Pancreas (tissue), 10 donors: ENCODE results near the gene TIMM9. TPM values are rescaled to one million over a fixed set of nuclear protein-coding genes. Genes with fewer than 3 reads are reported as not detected.
A peak's percentile ranks its signal among the peaks of the same experiment; 100 is the strongest.
"Not testable (repeated sequence)": the region's sequence is repeated elsewhere in the genome, so short reads cannot be mapped to it uniquely, and the experiment has no call there.

ENCODE experiments used
- ATAC-seq, 4 donors: fragments of 200-7000 bp; cut with Tn5 transposase; one replicate each; pipeline versions ENCODE4 v1.8.0 to v1.9.1; 2020; ENCODE audit warnings: mild to moderate bottlenecking in 4 of 4, moderate library complexity in 4 of 4
- DNase-seq, 6 donors: peaks; one replicate each; pipeline ENCODE4 v3.0.0-alpha.2; 2020
- FAIRE-seq: peaks from 2 replicates; lab custom pipeline; 2012; peaks lifted over from hg19 to GRCh38; lab: Jason Lieb, UNC
- H3K27ac ChIP-seq, 4 donors: fragments of 200-600 bp; sonication (generic); 1 replicate in 3 of 4; 2 replicates in 1 of 4; pipeline versions ENCODE4 v1.5.0 to v1.8.0; 2020
- H3K27me3 ChIP-seq, 4 donors: fragments of 200-600 bp; one replicate each; pipeline ENCODE4 v1.8.0; 2021
- H3K36me3 ChIP-seq, 3 donors: fragments of 200-600 bp; sonication (generic) in 1 of 3; one replicate each; pipeline versions ENCODE4 v1.5.0 to v1.8.0; 2020 to 2021
- H3K4me1 ChIP-seq, 3 donors: fragments of 200-600 bp; one replicate each; pipeline ENCODE4 v1.8.0; 2021
- H3K4me3 ChIP-seq, 4 donors: fragments of 200-600 bp; sonication (generic) in 2 of 4; one replicate each; pipeline versions ENCODE4 v1.5.0 to v1.8.0; 2020 to 2021
- H3K9me3 ChIP-seq, 4 donors: fragments of 200-600 bp; one replicate each; pipeline ENCODE4 v1.8.0; 2021
- WGBS, 2 donors: extraction: QIAGEN DNeasy Blood & Tissue Kit; methylation state at CpG; one replicate each; pipeline ENCODE4 v1.1.7; 2013; 5-methylcytosine and 5-hydroxymethylcytosine counted together
- intact Hi-C, 3 donors: fragments of 100-400 bp; cut with DNase I; formaldehyde crosslinking; loops; one replicate each; pipeline versions ENCODE4 v1.11.1 to v1.14.2; 2022
- polyA plus RNA-seq, 2 donors: library from polyadenylated mRNA; stranded (reverse); fragments of 200-250 nt; gene quantifications; one replicate each; pipeline ENCODE4 v1.2.3, GENCODE V29; 2013
- total RNA-seq, 6 donors: library from RNA; stranded (reverse); fragmentation: NEBNext Ultra II Directional in 4 of 6; extraction: Animal tissue kit (Norgen Biotek cat#: 25700) in 4 of 6; gene quantifications; one replicate each; pipeline versions ENCODE4 v1.2.1 to v1.2.4, GENCODE V29; 2021 to 2023
- TF ChIP-seq, protein P1 (sequence below), 4 donors: fragments of 200-600 bp; sonication (generic) in 3 of 4; IDR thresholded peaks; one replicate each; pipeline versions ENCODE4 v1.5.0 to v1.8.0; 2021; ENCODE audit warnings: antibody characterized with exemption in 4 of 4
- donor health status: healthy with polysubstance abuse.
- donor health status: DM: no; HTN: no; CAD: no; lungs with moderate emphysema.
- donor health status: DM: no; HTN: no; CAD: no.
- donor health status: control.
- donor health status: control.
- donor health status: Bipolar disorder and iron deficiency.
- donor health status: DM: yes; HTN: yes; CAD: no.
- donor health status: DM: no; HTN: no; CAD: no.
- donor health status: DM: no; HTN: no; CAD: no.
- donor health status: DM: yes; HTN: yes; CAD: no.

The TIMM9 gene
- total and polyA plus RNA-seq, 8 donors = 24.1 to 58.7 (median 36.7) TPM

DNA sequence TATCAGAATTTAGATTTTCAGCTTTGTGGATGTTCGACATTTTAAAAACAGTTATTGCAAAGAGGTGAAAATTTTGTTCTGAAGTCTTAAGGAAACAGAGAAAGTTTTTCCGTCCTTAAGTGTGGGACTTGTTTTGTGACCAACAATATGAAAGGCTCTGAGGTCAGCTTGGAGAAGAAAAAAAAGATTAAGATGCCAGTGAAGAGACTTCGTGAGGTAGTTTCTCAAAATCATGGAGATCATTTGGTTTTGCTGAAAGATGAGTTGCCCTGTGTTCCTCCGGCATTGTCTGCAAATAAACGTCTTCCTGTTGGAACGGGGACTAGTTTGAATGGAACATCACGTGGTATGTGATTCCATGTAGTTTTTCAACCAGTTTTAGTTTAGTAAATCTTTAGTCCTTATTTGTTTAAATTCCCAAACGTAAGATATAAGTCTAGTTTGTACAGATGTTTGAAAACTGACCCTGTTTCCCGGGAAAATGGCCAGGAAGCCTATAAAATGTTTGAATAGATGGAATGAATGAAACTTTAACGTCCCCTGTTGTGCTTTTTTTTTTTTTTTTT, 870 bp upstream of the TIMM9 start:
- no peak for FAIRE-seq
- WGBS, 2 donors = 0 to 1% methylated on average over 10 of the region's 10 CpGs
- TF ChIP-seq, protein P1, sequence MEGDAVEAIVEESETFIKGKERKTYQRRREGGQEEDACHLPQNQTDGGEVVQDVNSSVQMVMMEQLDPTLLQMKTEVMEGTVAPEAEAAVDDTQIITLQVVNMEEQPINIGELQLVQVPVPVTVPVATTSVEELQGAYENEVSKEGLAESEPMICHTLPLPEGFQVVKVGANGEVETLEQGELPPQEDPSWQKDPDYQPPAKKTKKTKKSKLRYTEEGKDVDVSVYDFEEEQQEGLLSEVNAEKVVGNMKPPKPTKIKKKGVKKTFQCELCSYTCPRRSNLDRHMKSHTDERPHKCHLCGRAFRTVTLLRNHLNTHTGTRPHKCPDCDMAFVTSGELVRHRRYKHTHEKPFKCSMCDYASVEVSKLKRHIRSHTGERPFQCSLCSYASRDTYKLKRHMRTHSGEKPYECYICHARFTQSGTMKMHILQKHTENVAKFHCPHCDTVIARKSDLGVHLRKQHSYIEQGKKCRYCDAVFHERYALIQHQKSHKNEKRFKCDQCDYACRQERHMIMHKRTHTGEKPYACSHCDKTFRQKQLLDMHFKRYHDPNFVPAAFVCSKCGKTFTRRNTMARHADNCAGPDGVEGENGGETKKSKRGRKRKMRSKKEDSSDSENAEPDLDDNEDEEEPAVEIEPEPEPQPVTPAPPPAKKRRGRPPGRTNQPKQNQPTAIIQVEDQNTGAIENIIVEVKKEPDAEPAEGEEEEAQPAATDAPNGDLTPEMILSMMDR (IDR thresholded peaks at IDR 0.05) = no peak

DNA sequence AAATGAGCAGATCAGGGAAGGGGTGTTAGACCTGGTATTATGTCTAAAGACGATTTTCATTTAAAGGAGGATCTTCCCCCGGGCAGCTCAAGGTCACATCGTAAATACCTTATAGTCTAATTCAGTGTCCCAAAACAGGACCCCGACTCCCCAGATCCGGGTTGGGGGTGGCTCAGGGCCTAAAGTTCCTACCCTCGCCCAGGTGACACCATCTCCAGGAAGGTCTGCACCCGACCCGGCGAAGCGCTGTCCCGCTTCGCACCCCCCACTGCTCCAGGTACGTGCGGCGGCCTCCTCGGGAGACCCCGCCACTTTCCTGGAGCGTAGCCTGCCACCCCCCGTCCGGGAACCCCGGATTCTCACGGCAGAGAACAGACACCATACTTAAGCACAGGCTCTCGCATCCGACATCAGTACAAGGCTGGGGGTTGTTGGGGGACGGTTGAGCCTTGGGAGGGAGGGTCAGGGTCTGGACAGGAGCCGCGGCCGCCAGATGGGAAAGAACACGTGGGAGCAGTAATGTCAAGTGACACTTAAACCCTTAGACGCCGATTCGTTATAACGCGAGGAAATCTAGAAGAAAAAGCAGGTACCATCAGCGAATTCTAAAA, 556 bp downstream of the TIMM9 start:
- Histone ChIP-seq H3K4me3 (peak overlapping the region; percentile 75 to 94 (median 80)), H3K27ac (peak overlapping the region; percentile 67 to 92 (median 86)), H3K27me3 (no peaks in the 10 kb centered on the region), H3K4me1 (peaks cover 6 to 20% (median 13%) of the 10 kb centered on the region in 3 donors), H3K9me3 (no peaks in the 10 kb centered on the region), H3K36me3 (peaks cover 0 to 3% (median 3%) of the 10 kb centered on the region in 3 donors)
- peak; percentile 51 to 77 (median 68) for DNase-seq
- intact Hi-C loops = no loop called here
- TF ChIP-seq, protein P1 (IDR thresholded peaks at IDR 0.05) = no peak
- 1% methylated on average over 35 of the region's 35 CpGs for WGBS, 2 donors
- ATAC-seq = peak; percentile 80 to 83 (median 82)
- FAIRE-seq = no peak

More for the DNA sequence above, 870 bp upstream of the TIMM9 start:
- Histone ChIP-seq H3K4me1 (peaks cover 6 to 20% (median 13%) of the 10 kb centered on the region in 3 donors), H3K27ac (peak overlapping the region; percentile 67 to 92 (median 86)), H3K36me3 (peaks cover 0 to 6% (median 5%) of the 10 kb centered on the region in 3 donors), H3K9me3 (no peaks in the 10 kb centered on the region), H3K4me3 (peak overlapping the region; percentile 75 to 94 (median 80)), H3K27me3 (no peaks in the 10 kb centered on the region)
- no peak for DNase-seq
- peak in 3 of 4 donors; percentile 27 to 53 (median 33) for ATAC-seq
- intact Hi-C loops = no loop called here

DNA sequence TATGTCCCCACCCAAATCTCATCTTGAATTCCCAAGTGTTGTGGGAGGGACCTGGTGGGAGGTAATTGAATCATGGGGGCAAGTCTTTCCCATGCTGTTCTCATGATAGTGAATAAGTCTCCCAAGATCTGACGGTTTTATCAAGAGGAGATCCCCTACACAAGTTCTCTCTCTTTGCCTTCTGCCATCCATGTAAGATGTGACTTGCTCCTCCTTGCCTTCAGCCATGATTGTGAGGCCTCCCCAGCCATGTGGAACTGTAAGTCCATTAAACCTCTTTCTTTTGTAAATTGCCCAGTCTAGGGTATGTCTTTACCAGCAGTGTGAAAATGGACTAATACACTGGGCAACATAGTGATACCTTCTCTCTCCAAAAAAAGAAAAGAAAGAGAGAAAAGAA, 10.4 kb downstream of the TIMM9 start:
- FAIRE-seq, H3K4me3 ChIP-seq, H3K27me3 ChIP-seq, H3K27ac ChIP-seq, DNase-seq, ATAC-seq, H3K9me3 ChIP-seq, H3K4me1 ChIP-seq, H3K36me3 ChIP-seq, intact Hi-C loops: not testable (repeated sequence)
- 90 to 97% methylated on average over 1 of the region's 1 CpG for WGBS, 2 donors

DNA sequence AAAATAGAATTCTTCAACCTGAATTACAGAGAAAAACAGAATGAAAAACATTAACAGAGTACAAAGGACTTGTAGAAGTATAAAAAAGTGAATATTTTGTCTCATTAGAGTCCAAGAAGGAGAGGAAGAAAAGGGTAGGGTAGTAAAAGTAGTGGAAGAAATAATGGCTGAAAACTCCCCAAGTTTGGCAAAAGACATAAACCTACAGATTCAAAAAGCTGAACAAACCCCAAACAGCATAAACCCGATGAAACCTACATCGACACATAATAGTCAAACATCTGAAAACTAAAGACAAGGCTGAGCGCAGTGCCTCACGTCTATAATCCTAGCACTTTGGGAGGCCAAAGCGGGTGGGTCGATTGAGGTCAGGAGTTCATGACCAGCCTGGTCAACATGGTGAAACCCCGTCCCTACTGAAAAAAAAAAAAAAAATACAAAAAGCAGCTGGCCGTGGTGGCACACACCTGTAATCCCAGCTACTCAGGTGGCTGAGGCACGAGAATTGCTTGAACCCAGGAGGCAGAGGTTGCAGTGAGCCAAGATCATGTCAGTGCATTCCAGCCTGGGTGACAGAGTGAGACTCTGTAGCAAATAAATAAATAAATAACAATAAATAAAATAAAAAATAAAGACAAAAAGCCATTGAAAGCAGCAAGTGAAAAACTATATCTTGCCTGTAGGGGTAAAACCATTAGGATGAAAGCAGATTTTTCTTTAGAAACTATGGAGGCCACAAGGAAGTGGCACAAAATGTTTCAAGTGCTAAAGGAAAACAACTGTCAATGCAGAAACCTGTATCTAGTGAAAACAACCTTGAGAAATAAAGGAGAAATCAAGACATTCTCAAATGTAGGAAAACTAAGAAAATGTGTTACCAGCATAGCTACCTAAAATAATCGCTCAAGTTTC, 11.4 kb downstream of the TIMM9 start:
- ATAC-seq (no peak), FAIRE-seq (no peak), DNase-seq (no peak)
- Histone ChIP-seq H3K36me3 (peaks cover 0 to 14% (median 11%) of the 10 kb centered on the region in 3 donors), H3K4me3 (no peak overlapping the region), H3K4me1 (peaks cover 0 to 5% (median 3%) of the 10 kb centered on the region in 3 donors), H3K27ac (no peak overlapping the region), H3K27me3 (no peaks in the 10 kb centered on the region), H3K9me3 (no peaks in the 10 kb centered on the region)
- intact Hi-C loops = no loop called here
- TF ChIP-seq, protein P1 (IDR thresholded peaks at IDR 0.05) = no peak
- 97% methylated on average over 10 of the region's 10 CpGs for WGBS, 2 donors

DNA sequence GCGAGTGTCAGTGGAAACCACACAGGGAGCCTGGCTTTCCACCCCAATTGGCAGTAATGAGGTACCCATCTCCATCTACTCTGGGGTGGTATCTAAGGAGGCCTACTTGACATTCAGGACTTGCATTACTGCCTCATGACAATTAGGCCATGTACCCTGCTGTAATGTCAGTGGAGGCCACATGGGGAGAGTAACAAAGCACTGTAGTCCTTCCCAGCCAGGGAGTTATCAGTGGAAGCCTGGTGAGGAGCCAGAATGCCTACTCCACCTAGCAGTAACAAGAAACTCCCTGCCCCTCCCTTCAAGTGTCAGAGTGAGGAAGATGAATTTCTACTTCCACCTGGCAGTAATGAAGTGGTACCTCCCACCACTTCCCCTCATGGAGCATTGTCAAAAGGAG, 12.5 kb downstream of the TIMM9 start:
- TF ChIP-seq, protein P1 (IDR thresholded peaks at IDR 0.05) = no peak
- FAIRE-seq (no peak), ATAC-seq (peak in 1 of 4 donors; percentile 41), DNase-seq (no peak)
- H3K9me3 ChIP-seq = no peaks in the 10 kb centered on the region
- intact Hi-C loops = no loop called here
- no peak overlapping the region for H3K27ac ChIP-seq
- no peaks in the 10 kb centered on the region for H3K27me3 ChIP-seq
- no peak overlapping the region for H3K4me3 ChIP-seq
- peaks cover 0 to 24% (median 14%) of the 10 kb centered on the region in 3 donors for H3K36me3 ChIP-seq
- peaks cover 0 to 5% (median 3%) of the 10 kb centered on the region in 3 donors for H3K4me1 ChIP-seq
- 98 to 100% methylated on average over 1 of the region's 1 CpG for WGBS, 2 donors
